Right renal pelvis (tissue), 4 donors: ENCODE results near the gene MRPL18. TPM values are rescaled to one million over a fixed set of nuclear protein-coding genes. Genes with fewer than 3 reads are reported as not detected.

Experiments used
- DNase-seq, 4 donors: peaks; one replicate each; pipeline ENCODE4 v3.0.0-alpha.2; 2013; ENCODE audit warnings: low read depth in 4 of 4, low spot score in 3 of 4, missing footprints in 1 of 4
- polyA plus RNA-seq, 4 donors: library from polyadenylated mRNA; unstranded; fragments of 120-200 nt; gene quantifications; one replicate each; pipeline ENCODE4 v1.2.1, GENCODE V29; 2013; ENCODE audit not compliant: insufficient read length in 4 of 4

The MRPL18 gene
- polyA plus RNA-seq, 4 donors, result 67.3 to 77.0 (median 67.5) TPM

DNA sequence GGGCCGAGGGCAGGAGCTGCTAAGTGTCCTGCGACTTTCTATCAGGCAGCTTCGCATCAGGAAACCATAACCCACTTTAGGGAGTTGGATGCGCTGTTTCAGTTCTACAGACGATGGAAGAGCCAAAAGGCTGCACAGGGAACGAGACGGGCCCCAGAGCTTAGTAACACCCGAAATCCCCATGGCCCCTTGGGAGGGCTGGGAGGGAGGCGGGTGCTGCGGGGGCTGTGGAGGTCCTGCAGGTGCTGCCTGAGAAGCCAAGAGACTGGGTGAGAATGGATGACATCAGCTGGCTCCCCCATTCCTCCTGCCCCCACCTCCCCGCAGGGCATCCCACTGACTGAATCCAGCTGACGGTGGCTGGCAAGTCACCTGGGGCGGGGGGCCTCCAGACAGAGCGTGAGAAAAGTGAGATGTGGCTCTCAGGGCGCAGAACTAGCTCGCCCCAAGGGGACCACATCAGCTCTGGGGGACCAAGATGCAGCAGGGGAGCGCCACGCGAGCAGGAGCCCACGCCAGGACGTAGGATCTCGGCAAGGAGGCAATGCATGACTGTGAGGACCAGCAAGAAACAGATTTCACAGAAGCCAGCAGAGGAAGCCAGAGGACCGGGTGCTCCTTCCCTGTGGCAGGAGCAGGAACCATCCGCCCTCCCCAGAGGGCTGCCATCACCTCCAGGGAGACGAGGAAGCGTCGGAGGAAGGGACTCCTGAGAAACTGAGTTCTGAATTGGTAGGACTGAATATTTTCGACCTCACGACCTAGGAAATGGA is 46.6 kb downstream of the MRPL18 start:
- no peak for DNase-seq

DNA sequence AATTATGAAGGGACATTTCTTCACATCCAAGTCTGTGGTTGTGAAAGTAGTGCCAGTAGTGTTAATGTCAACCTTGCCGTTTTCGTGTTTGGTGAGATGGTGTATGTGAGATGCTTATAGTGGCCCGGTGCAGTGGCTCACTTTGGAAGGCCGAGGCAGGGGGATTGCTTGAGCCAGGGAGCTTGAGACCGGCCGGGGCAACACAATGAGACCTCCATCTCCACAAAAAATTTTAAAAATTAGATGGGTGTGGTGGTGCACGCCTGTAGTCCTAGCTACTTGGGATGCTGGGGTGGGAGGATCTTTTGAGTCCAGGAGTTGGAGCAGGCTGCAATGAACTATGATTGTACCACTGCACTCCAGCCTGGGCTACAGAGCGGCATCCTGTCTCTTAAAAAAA is 47.2 kb downstream of the MRPL18 start:
- DNase-seq, result no peak

DNA sequence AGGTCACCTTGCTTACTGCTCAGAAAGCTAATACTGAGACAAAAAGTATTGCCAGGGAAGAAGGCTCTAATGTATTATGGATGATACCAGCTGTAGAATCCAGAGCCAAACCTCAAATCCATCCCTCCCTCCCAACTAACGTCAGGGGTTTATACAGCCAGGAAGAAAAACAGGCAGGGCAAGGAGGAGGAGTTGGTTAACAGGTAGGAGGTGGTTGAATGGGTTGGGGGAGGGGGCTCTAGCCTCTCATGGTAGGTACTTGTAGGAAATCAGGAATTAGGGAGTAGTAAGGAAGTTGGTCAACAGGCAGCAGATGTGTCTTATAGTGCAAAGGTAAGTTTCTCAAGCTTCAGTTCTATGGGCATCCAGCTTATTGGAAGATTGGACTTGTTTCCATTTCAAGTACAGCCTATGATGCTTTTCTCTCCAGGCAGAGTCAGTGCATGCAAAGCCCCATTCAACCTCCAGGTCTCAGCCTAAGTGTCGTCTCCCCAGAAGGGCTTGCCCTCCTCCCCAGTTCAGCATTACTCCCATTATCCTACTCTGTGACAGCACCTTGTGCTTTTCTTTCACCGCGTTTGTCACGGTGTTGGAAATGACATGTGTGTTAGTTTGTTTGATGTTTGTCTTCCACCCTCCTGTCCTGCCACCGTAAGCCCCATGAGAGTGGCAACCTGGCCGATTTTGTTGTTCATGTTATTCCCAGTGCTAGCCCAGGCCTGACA is 47.9 kb downstream of the MRPL18 start:
- no peak for DNase-seq

DNA sequence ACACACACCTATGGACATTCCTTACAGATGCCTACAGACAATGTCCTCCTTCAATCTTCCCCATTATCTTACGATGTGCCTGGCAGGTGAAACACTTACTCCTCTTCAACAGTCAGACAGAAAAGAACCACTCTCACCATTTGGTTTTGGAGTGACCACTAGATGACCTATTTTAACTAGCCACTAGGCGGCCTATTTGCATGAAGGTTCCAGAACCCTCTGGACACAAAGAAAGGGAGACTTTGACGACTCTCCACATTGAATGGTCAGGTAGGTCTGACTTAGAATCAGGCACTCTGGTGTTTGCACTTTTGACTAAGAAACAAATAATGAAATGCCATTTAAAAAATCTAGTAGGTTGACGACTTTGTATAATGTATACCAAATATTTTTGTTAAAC is 51.8 kb downstream of the MRPL18 start:
- no peak for DNase-seq

DNA sequence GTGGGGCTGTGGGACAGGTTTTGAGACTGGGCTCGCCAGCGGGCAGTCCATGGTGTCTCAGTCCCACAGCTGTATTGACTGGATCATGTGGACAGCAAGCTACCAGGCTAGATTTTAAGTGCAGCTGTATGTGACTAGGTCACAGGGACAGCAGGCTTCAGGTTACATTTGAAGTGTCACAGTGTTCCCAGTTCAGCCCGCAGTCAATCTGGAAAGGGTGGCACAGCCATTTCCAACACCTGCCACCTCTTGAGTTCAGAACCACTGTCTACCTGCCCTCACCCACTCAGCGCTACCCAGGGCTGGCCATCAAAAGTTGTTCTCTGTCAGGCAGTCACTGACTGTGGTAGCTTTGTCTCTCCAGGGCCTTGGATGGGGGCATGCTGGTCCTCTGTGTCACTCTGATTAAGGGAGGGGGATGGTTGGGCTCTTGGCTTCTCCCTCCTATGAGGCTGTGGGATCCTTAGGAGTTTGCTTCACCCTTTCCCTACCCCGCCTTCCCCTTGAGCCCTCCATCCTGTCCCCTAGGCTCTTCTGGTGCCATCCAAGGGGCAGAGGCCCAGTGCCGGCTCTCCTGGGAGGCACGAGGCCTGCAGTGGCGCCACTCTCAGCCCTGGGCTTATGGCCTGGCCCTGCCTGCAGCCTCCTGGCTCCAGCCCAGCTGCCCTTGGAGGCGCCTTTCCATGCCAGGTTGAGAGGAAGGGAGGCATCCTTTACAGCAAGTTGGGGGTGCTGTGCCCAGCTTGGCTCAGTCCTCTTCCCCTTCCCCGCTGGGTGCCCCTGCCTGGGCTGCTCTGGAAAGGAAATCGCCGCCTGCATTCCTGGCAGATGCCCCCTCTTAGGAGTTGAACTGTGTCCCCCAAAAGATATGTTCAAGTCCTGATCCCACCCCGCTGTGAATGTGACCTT is 54.7 kb downstream of the MRPL18 start:
- no peak for DNase-seq

Other genes with a start within 250 kb of the MRPL18 start
- 100 to 1,000 TPM; 110 to 126 (median 119) TPM for gene SOD2, start 97.2 kb upstream of the MRPL18 start, polyA plus RNA-seq
- 100 to 1,000 TPM; 112 to 148 (median 141) TPM for gene WTAP, start 63.0 kb upstream of the MRPL18 start, polyA plus RNA-seq
- gene ACAT2, start 28.4 kb upstream of the MRPL18 start, polyA plus RNA-seq, result 10 to 100 TPM; 44.0 to 56.8 (median 48.8) TPM
- 100 to 1,000 TPM; 253 to 279 (median 268) TPM for gene TCP1, start 865 bp upstream of the MRPL18 start, polyA plus RNA-seq
- gene PNLDC1, start 9.8 kb downstream of the MRPL18 start, polyA plus RNA-seq, result 1 to 10 TPM in 1 of 4 donors, under 1 TPM in 3; 0.25 to 1.3 (median 0.35) TPM
- gene MAS1, start 100.5 kb downstream of the MRPL18 start, polyA plus RNA-seq, result under 1 TPM in 3 of 4 donors, not detected in 1; 0.03 TPM
- gene IGF2R, start 178.6 kb downstream of the MRPL18 start, polyA plus RNA-seq, result 10 to 100 TPM; 55.1 to 59.1 (median 57.3) TPM